Neutrophil (primary cell): ENCODE data around the gene ZBTB20.

ENCODE experiments used
- H3K27ac ChIP-seq: fragments of 200-600 bp; sonication (generic); 2 replicates; pipeline ENCODE4 v1.5.1; 2016; ENCODE audit warnings: mild to moderate bottlenecking, moderate library complexity
- H3K27me3 ChIP-seq: fragments of 200-600 bp; sonication (generic); 2 replicates; pipeline ENCODE4 v1.6.0; 2016; ENCODE audit warnings: mild to moderate bottlenecking
- H3K36me3 ChIP-seq: fragments of 200-600 bp; sonication (generic); 2 replicates; pipeline ENCODE4 v1.5.1; 2017
- H3K4me1 ChIP-seq, 2 experiments: fragments of 200-600 bp in 1 of 2; sonication (generic) in 1 of 2; 1 replicate in 1 of 2; 2 replicates in 1 of 2; pipeline versions ENCODE4 v1.5.1 to v1.6.1; 2013 to 2016; ENCODE audit warnings: low read depth in 1 of 2, low read length in 1 of 2, mild to moderate bottlenecking in 1 of 2, moderate library complexity in 1 of 2; ENCODE audit not compliant: control insufficient read depth in 1 of 2, insufficient read depth in 1 of 2
- H3K4me3 ChIP-seq, 2 experiments: fragments of 200-600 bp in 1 of 2; sonication (generic) in 1 of 2; 1 replicate in 1 of 2; 2 replicates in 1 of 2; pipeline ENCODE4 v1.5.1; 2013 to 2016; ENCODE audit warnings: low read depth in 1 of 2, low read length in 1 of 2, mild to moderate bottlenecking in 1 of 2, moderate library complexity in 1 of 2
- H3K9me3 ChIP-seq: fragments of 200-600 bp; sonication (generic); 2 replicates; pipeline ENCODE4 v1.5.1; 2016
- CTCF ChIP-seq: fragments of 200-600 bp; sonication (generic); IDR thresholded peaks from 2 replicates; pipeline ENCODE4 v1.5.1; 2016; ENCODE audit warnings: antibody characterized with exemption

Gene ZBTB20

GRCh38 chr3:114446600-114446999, 700.5 kb downstream of the ZBTB20 start:
- H3K4me1 ChIP-seq = no peaks in the 10 kb centered on the region
- H3K4me3 ChIP-seq = no peak overlapping the region
- H3K9me3 ChIP-seq = no peaks in the 10 kb centered on the region
- H3K27me3 ChIP-seq = no peaks in the 10 kb centered on the region
- no peak for TF ChIP-seq CTCF
- H3K27ac ChIP-seq = no peak overlapping the region
- no peaks in the 10 kb centered on the region for H3K36me3 ChIP-seq

- Histone ChIP-seq H3K27ac (no peak overlapping the region), H3K4me3 (no peak overlapping the region), H3K9me3 (no peaks in the 10 kb centered on the region), H3K4me1 (no peaks in the 10 kb centered on the region), H3K27me3 (no peaks in the 10 kb centered on the region), H3K36me3 (no peaks in the 10 kb centered on the region)
- no peak for TF ChIP-seq CTCF
Observed at GRCh38 chr3:114445233-114445632, 701.9 kb downstream of the ZBTB20 start.

- no peak overlapping the region for H3K4me3 ChIP-seq
- no peaks in the 10 kb centered on the region for H3K36me3 ChIP-seq
- no peaks in the 10 kb centered on the region for H3K9me3 ChIP-seq
- no peak overlapping the region for H3K27ac ChIP-seq
- H3K4me1 ChIP-seq = no peaks in the 10 kb centered on the region
- no peaks in the 10 kb centered on the region for H3K27me3 ChIP-seq
- no peak for TF ChIP-seq CTCF
Observed at GRCh38 chr3:114444216-114444615, 702.9 kb downstream of the ZBTB20 start.

GRCh38 chr3:114442246-114442645, 704.8 kb downstream of the ZBTB20 start:
- no peaks in the 10 kb centered on the region for H3K36me3 ChIP-seq
- H3K4me1 ChIP-seq = no peaks in the 10 kb centered on the region
- H3K27me3 ChIP-seq = no peaks in the 10 kb centered on the region
- no peak overlapping the region for H3K4me3 ChIP-seq
- no peak overlapping the region for H3K27ac ChIP-seq
- TF ChIP-seq CTCF = no peak
- no peaks in the 10 kb centered on the region for H3K9me3 ChIP-seq

GRCh38 chr3:114441386-114441785, 705.7 kb downstream of the ZBTB20 start:
- no peak overlapping the region for H3K4me3 ChIP-seq
- no peak overlapping the region for H3K27ac ChIP-seq
- no peaks in the 10 kb centered on the region for H3K4me1 ChIP-seq
- H3K27me3 ChIP-seq = no peaks in the 10 kb centered on the region
- no peaks in the 10 kb centered on the region for H3K36me3 ChIP-seq
- no peak for TF ChIP-seq CTCF
- no peaks in the 10 kb centered on the region for H3K9me3 ChIP-seq

- H3K4me1 ChIP-seq = no peaks in the 10 kb centered on the region
- H3K9me3 ChIP-seq = no peaks in the 10 kb centered on the region
- no peak overlapping the region for H3K27ac ChIP-seq
- no peak overlapping the region for H3K4me3 ChIP-seq
- no peaks in the 10 kb centered on the region for H3K27me3 ChIP-seq
- TF ChIP-seq CTCF = no peak
- no peaks in the 10 kb centered on the region for H3K36me3 ChIP-seq
Observed at GRCh38 chr3:114440700-114441099, 706.4 kb downstream of the ZBTB20 start.
